Loucy (cell line): Measurements from ENCODE around the gene C1orf50.

Experiments used
- CTCF ChIP-seq: fragments of 200-600 bp; sonication (generic); conservative IDR thresholded peaks from 2 replicates; pipeline ENCODE4 v1.5.1; 2014; ENCODE audit warnings: mild to moderate bottlenecking, antibody characterized with exemption, low read length
- EZH2phosphoT487 ChIP-seq: fragments of 200-600 bp; IDR thresholded peaks from 2 replicates; pipeline ENCODE4 v1.6.1; 2018; ENCODE audit warnings: antibody characterized with exemption, mild to moderate bottlenecking, moderate library complexity, borderline replicate concordance

- TF ChIP-seq EZH2phosphoT487, result no peak
- no peak for TF ChIP-seq CTCF
These were observed 1.1 kb downstream of the C1orf50 start for GRCh38 chr1:42768172-42768571.
